Fibroblast of mammary gland (primary cell): Measurements from ENCODE around the gene OPCML.

Experiments
- DNase-seq: peaks from one replicate; pipeline ENCODE4 v3.0.0-alpha.2; 2010; ENCODE audit warnings: low read depth
- H3K4me3 ChIP-seq: 2 replicates; pipeline ENCODE4 v1.5.1; 2011; ENCODE audit warnings: low read depth, mild to moderate bottlenecking, low read length, moderate library complexity; ENCODE audit not compliant: control insufficient read depth
- TF ChIP-seq, protein P1 (sequence below): conservative IDR thresholded peaks from 2 replicates; pipeline ENCODE4 v1.5.1; 2011; ENCODE audit warnings: low read depth, low read length, inconsistent platforms; ENCODE audit not compliant: control insufficient read depth, insufficient read depth

Gene OPCML

DNA sequence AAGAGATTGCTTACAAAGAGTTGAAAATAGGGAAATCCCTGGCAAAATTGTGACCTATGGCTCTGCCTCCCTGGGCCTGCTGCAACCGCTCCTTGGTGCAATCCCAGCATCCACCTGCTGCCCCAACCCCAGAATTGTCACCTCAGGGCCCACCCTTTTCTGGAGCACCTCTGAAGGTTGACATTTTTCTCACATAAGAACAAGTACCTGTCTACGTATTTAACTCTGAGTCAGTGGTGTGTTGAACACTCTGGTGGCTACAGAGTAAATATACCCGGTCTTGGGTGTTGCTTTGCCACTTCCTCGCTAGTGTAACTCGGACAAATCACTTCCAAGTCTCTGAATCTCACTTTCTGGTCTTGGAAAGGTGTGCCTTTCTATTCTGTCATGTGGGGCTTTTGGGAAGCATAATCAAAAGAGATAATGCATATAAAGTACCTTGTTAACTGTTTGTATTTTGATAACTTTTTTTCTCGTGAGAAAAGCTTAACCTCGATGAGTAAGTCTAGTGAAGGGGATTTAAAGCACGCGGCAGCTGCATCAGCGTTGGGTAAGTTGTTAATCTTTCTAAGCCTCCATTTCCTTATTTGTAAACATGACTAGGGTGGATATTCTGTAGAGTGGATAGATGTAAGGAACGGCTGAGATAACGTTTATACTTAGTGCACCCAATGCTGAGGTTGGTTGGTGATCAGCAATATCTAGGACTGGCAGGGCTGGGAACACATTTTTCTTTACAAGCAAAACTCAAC is 881.2 kb downstream of the OPCML start:
- H3K4me3 ChIP-seq = no peak overlapping the region
- DNase-seq = no peak
- TF ChIP-seq, protein P1, sequence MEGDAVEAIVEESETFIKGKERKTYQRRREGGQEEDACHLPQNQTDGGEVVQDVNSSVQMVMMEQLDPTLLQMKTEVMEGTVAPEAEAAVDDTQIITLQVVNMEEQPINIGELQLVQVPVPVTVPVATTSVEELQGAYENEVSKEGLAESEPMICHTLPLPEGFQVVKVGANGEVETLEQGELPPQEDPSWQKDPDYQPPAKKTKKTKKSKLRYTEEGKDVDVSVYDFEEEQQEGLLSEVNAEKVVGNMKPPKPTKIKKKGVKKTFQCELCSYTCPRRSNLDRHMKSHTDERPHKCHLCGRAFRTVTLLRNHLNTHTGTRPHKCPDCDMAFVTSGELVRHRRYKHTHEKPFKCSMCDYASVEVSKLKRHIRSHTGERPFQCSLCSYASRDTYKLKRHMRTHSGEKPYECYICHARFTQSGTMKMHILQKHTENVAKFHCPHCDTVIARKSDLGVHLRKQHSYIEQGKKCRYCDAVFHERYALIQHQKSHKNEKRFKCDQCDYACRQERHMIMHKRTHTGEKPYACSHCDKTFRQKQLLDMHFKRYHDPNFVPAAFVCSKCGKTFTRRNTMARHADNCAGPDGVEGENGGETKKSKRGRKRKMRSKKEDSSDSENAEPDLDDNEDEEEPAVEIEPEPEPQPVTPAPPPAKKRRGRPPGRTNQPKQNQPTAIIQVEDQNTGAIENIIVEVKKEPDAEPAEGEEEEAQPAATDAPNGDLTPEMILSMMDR = no peak

- H3K4me3 ChIP-seq = no peak overlapping the region
- no peak for DNase-seq
- TF ChIP-seq, protein P1 = no peak
Measured at GRCh38 chr11:132649277-132649676, 883.0 kb downstream of the OPCML start.

DNA sequence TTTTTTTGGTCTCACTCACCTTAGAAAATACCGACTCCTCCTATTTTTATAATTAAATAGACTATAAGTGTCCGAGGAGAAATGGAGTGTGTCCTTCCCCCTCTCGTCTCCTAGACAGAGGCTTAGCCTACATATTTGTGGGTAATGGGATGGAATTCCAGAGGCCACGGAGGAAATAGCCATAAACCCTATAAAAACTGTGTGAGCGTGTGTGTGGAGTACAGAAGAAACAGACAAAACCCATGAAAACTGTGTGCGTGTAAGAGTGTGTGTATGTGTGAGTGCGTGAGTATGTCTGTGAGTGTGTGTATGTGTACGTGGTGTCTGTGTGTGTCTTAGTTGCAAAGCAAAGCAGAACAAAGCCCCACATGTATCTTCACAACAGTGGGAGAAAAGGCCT is 883.5 kb downstream of the OPCML start:
- H3K4me3 ChIP-seq = no peak overlapping the region
- TF ChIP-seq, protein P1 = no peak
- DNase-seq = no peak

GRCh38 chr11:132646890-132647289 is 885.4 kb downstream of the OPCML start:
- no peak overlapping the region for H3K4me3 ChIP-seq
- DNase-seq = no peak
- TF ChIP-seq, protein P1 = no peak

DNA sequence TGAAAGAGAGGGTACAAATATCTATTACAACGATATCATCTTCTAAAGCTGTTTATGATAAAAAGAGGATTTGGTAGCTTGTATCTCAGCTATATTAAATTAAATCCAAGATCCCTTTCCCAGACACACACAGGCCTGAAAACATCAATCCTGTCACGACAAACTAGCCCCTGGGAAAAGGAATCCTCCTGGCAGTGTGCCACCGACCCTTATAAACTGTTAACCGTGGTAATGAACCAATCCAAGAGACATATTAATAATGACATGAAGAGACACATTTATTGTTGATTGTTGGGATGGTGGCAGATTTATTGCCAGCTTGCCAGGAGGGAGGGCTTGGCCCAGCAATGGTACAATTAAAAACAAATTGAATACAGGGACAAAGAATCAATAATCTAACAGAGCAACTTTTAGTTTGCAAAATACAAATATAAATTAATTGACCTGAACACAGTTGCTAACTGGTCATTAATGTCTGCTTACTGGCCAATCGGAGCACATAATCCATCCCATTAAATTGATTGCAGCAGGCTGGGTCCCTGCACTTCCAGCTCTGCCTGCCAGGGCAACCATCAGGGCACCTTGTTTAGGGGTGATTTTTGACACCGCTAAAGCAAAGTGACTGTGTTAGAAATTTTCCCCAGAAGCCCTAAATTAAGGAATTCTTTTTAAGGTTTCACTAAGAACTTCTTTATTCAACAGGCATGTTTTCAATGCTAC is 887.6 kb downstream of the OPCML start:
- TF ChIP-seq, protein P1 = no peak
- no peak overlapping the region for H3K4me3 ChIP-seq

GRCh38 chr11:132643239-132643638 is 889.1 kb downstream of the OPCML start:
- no peak for DNase-seq
- TF ChIP-seq, protein P1 = no peak

More for the DNA sequence above, 887.6 kb downstream of the OPCML start:
- DNase-seq = no peak

More at GRCh38 chr11:132643239-132643638, 889.1 kb downstream of the OPCML start:
- no peak overlapping the region for H3K4me3 ChIP-seq
